Stimulated activated naive CD8-positive, alpha-beta T cell treated with anti-CD3 and anti-CD28 coated beads, Interleukin-15, amount 100 ng/mL, for 72 hours (primary cell): ENCODE measurements around the gene CDKAL1.

Experiments
- ATAC-seq: fragments of 150-1000 bp; cut with Tn5 transposase; 2 replicates; pipeline ENCODE4 v1.10.0; 2021; ENCODE audit warnings: mild to moderate bottlenecking, moderate library complexity
- DNase-seq, 2 donors: peaks; one replicate each; pipeline ENCODE4 v3.0.0; 2021 to 2022
- H3K27ac Mint-ChIP-seq, 2 donors: one replicate each; pipeline ENCODE4 v1.8.0; 2022; ENCODE audit warnings: mild to moderate bottlenecking in 2 of 2, mixed read lengths in 2 of 2, moderate library complexity in 2 of 2
- H3K27me3 Mint-ChIP-seq: one replicate; pipeline ENCODE4 v1.8.0; 2022; ENCODE audit warnings: mixed read lengths
- H3K4me1 Mint-ChIP-seq: one replicate; pipeline ENCODE4 v1.8.0; 2022; ENCODE audit warnings: mild to moderate bottlenecking, mixed read lengths
- H3K4me3 Mint-ChIP-seq, 2 donors: one replicate each; pipeline ENCODE4 v1.8.0; 2022; ENCODE audit warnings: mild to moderate bottlenecking in 2 of 2, mixed read lengths in 2 of 2, moderate library complexity in 1 of 2
- H3K9me3 Mint-ChIP-seq, 2 donors: one replicate each; pipeline ENCODE4 v1.8.0; 2022; ENCODE audit warnings: mixed read lengths in 2 of 2

CDKAL1 gene

GRCh38 chr6:20997143-20997769, 463.0 kb downstream of the CDKAL1 start:
- ATAC-seq = no peak
- H3K27ac Mint-ChIP-seq = no peak overlapping the region
- DNase-seq = no peak
- H3K4me1 Mint-ChIP-seq = no peaks in the 10 kb centered on the region
- H3K27me3 Mint-ChIP-seq = no peaks in the 10 kb centered on the region
- H3K9me3 Mint-ChIP-seq = peaks cover 0 to 4% of the 10 kb centered on the region in 2 donors
- H3K4me3 Mint-ChIP-seq = no peak overlapping the region

DNA sequence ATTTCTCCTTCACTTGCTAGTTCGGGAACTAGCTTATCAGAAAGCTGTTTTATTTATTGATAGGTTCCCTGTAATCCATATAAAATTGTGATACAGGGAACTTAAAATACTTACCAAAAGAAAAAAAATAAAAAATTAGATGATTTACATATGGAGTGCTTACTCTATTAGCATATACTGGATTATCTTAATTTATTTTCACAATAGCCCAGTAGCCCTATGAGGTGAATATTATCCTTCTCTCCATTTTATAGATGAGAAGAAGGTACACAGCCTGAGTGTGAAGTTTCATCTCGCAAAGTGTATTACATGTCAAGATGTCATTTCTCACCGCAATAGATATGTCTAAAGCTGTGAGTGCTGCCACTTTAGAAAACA, 463.5 kb downstream of the CDKAL1 start:
- Mint-ChIP-seq H3K4me3 (no peak overlapping the region), H3K27me3 (no peaks in the 10 kb centered on the region), H3K27ac (no peak overlapping the region), H3K4me1 (no peaks in the 10 kb centered on the region), H3K9me3 (peaks cover 0 to 4% of the 10 kb centered on the region in 2 donors)
- DNase-seq = no peak
- no peak for ATAC-seq

DNA sequence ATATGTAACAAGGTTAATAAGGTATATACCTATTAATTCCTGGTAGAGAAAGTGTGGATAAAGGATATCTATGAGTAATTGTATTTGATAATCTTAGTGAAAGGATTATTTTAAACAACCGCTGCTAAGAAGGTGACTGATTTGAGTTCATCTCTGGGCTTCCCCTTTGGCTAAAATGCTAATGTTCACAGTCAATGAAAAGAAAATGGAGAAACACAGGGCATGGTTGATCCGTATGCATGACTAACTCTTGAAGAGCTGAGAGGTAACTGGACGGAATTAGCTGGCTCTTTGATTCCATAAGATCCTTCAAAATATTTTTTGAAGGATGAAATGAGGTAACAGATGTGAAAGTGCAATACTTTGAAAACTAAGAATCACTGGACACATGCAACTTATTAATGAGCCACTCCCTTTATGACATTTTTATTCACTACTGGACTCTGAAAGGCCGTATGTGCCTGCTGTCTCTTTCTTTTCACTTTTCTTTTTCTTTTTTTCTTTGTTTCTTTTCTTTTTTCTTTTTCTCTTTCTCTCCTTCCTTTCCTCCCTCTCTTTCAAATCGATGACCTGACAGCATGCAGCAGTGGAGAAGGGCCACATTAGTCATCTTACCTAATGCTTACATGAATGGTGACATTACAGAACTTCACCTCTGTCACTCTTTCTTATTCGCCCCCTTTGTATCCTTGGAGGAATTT, 464.6 kb downstream of the CDKAL1 start:
- ATAC-seq (no peak), DNase-seq (no peak)
- H3K27me3 Mint-ChIP-seq = no peaks in the 10 kb centered on the region
- no peak overlapping the region for H3K27ac Mint-ChIP-seq
- peaks cover 0 to 4% of the 10 kb centered on the region in 2 donors for H3K9me3 Mint-ChIP-seq
- H3K4me3 Mint-ChIP-seq = no peak overlapping the region
- H3K4me1 Mint-ChIP-seq = peaks cover 4% of the 10 kb centered on the region

DNA sequence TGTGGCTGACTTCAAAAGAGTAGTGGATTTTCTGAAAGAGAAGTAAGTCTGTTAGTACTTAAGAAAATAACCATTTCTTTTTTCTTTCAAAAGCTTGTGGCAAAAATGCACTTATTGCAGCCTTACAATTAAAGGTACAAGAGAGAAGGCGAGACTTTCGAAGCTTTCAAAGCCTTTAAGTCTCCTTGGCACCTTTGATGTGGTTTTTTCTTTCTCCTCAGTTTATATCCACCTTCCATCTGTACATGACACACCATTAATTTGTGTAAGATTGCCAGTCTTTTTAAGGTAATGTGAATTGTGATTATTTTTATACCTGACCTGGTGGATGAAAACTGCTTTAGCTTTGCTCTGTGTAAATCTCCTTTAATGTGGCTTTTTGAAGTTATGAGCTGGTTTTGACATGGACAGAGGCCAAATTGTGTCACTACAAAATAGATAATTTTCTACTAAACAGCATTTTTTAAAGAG, 466.1 kb downstream of the CDKAL1 start:
- DNase-seq (no peak), ATAC-seq (no peak)
- Mint-ChIP-seq H3K27ac (no peak overlapping the region), H3K27me3 (no peaks in the 10 kb centered on the region), H3K4me1 (peaks cover 6% of the 10 kb centered on the region), H3K4me3 (no peak overlapping the region), H3K9me3 (no peaks in the 10 kb centered on the region)

DNA sequence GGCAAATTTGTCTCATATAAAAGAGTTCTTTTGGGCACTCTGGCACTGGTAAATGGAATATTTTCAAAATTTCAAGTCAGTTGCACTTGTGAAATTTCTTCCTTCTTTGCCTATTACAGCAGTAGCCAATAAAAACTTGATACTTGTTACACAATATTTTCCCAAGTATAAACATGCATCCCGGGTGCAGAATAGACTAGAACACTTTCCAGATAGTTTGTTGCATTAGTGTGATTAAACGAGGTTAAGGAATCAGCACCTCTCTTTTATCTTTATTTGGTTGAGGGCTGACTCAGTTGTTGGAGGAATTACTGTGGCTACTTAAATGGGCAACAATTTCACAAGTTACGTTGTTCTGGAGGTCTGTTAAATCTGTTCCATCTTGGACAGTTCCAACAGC, 467.5 kb downstream of the CDKAL1 start:
- no peaks in the 10 kb centered on the region for H3K9me3 Mint-ChIP-seq
- DNase-seq (no peak), ATAC-seq (no peak)
- no peak overlapping the region for H3K27ac Mint-ChIP-seq
- H3K4me3 Mint-ChIP-seq = no peak overlapping the region
- H3K27me3 Mint-ChIP-seq = no peaks in the 10 kb centered on the region
- peaks cover 6% of the 10 kb centered on the region for H3K4me1 Mint-ChIP-seq

DNA sequence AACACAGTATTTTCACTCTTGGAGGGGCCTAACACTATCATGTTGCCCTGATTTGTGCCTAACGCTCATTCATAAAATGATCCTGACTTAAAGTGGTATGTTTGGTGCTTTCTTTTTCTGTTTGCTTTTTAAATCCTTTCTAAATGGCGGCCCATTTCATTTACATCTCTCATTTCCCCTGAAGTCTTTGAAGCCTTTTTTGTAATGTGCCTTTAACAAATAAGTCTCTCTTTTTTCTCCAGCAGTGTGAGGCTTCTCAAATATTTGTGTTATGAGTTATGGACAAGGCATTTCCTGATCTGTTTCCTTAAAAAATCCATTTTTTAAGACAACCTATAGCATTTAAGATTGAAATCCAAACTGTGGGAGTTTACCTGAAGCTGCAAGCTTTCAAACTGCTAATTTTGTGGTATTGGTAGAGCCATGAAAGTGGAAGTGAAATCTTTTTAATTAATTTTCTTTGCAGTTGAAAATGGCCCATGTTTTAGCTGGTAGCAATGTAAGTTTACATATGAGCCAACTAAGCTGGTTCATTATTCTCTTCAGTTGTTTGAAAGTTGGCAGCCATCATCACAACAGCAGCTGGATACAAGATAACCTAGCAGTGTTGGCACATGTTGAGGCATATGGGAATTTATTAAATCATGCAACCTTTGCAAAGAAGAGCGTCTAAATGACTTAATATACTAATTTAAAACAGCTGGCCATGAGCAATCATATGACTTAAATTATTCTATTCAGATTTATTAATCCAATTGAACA, 469.7 kb downstream of the CDKAL1 start:
- DNase-seq (no peak), ATAC-seq (no peak)
- Mint-ChIP-seq H3K9me3 (peaks cover 0 to 11% of the 10 kb centered on the region in 2 donors), H3K27me3 (no peaks in the 10 kb centered on the region), H3K4me1 (peaks cover 6% of the 10 kb centered on the region), H3K27ac (no peak overlapping the region), H3K4me3 (no peak overlapping the region)

GRCh38 chr6:21005816-21006570, 471.7 kb downstream of the CDKAL1 start:
- peaks cover 0 to 15% of the 10 kb centered on the region in 2 donors for H3K9me3 Mint-ChIP-seq

DNA sequence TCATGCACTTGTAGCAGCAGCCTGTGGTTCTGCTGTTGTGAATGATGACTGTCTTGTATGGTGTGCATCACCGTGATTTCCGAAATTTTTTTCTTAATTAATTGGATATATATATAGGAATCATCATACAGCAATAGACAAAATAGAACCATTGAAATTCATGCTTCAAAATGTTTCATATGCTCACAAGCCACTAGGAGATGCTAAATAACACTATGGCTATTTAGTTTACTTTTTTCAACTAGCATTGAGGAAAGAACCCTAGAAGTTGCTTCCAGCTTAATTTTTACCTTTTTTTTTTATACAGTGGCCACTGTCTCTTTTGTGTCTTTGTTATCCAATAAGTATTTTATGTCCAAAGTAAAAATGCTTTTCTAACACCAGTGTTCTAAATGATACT, 485.4 kb downstream of the CDKAL1 start:
- DNase-seq (no peak), ATAC-seq (no peak)
- Mint-ChIP-seq H3K4me3 (no peak overlapping the region), H3K9me3 (peaks cover 0 to 13% of the 10 kb centered on the region in 2 donors), H3K4me1 (no peaks in the 10 kb centered on the region), H3K27ac (no peak overlapping the region), H3K27me3 (no peaks in the 10 kb centered on the region)

More at GRCh38 chr6:21005816-21006570, 471.7 kb downstream of the CDKAL1 start:
- Mint-ChIP-seq H3K4me3 (no peak overlapping the region), H3K4me1 (peaks cover 6% of the 10 kb centered on the region), H3K27ac (no peak overlapping the region), H3K27me3 (no peaks in the 10 kb centered on the region)
- ATAC-seq = no peak
- no peak for DNase-seq

GRCh38 chr6:21022343-21023107, 488.3 kb downstream of the CDKAL1 start:
- Mint-ChIP-seq H3K4me3 (no peak overlapping the region), H3K9me3 (peaks cover 10 to 11% of the 10 kb centered on the region in 2 donors), H3K4me1 (no peaks in the 10 kb centered on the region), H3K27me3 (no peaks in the 10 kb centered on the region), H3K27ac (peak overlapping the region in 1 of 2 donors; percentile 33)
- DNase-seq (no peak), ATAC-seq (no peak)

DNA sequence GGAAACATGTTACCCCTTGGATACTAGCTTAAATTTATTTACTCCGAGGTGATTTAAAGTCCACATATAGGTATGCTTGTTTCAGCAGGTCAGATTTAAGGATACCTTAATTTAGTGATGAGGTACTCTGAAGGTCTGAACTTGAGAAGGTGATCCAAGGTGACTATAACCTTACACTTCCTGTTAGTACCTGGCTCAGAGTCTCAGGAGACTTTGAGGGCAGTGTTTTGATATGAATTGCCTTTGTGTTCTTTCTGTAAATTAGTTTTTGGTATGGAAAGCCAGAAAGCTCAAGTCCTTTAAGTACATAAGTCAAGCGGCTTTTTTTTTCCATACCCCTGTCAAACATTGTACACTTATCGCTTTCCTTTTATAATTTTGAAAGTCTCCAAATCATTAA, 489.0 kb downstream of the CDKAL1 start:
- DNase-seq = no peak
- Mint-ChIP-seq H3K9me3 (peaks cover 11 to 13% of the 10 kb centered on the region in 2 donors), H3K4me3 (no peak overlapping the region), H3K27ac (no peak overlapping the region), H3K27me3 (no peaks in the 10 kb centered on the region), H3K4me1 (no peaks in the 10 kb centered on the region)
- no peak for ATAC-seq

- Mint-ChIP-seq H3K27ac (no peak overlapping the region), H3K9me3 (peaks cover 11 to 13% of the 10 kb centered on the region in 2 donors), H3K4me1 (no peaks in the 10 kb centered on the region), H3K4me3 (no peak overlapping the region), H3K27me3 (no peaks in the 10 kb centered on the region)
- DNase-seq (no peak), ATAC-seq (no peak)
Observed at GRCh38 chr6:21024616-21025015, 490.4 kb downstream of the CDKAL1 start.

GRCh38 chr6:21026576-21027273, 492.5 kb downstream of the CDKAL1 start:
- ATAC-seq (no peak), DNase-seq (no peak)
- no peaks in the 10 kb centered on the region for H3K27me3 Mint-ChIP-seq
- H3K4me1 Mint-ChIP-seq = no peaks in the 10 kb centered on the region
- peak overlapping the region in 1 of 2 donors; percentile 4 for H3K27ac Mint-ChIP-seq
- H3K9me3 Mint-ChIP-seq = peaks cover 11 to 13% of the 10 kb centered on the region in 2 donors
- no peak overlapping the region for H3K4me3 Mint-ChIP-seq

GRCh38 chr6:21027507-21027906, 493.2 kb downstream of the CDKAL1 start:
- Mint-ChIP-seq H3K27ac (no peak overlapping the region), H3K4me1 (no peaks in the 10 kb centered on the region), H3K4me3 (no peak overlapping the region), H3K9me3 (peaks cover 11 to 13% of the 10 kb centered on the region in 2 donors), H3K27me3 (no peaks in the 10 kb centered on the region)
- no peak for DNase-seq
- ATAC-seq = no peak

- no peaks in the 10 kb centered on the region for H3K4me1 Mint-ChIP-seq
- DNase-seq (no peak), ATAC-seq (no peak)
- H3K27ac Mint-ChIP-seq = no peak overlapping the region
- H3K27me3 Mint-ChIP-seq = no peaks in the 10 kb centered on the region
- no peak overlapping the region for H3K4me3 Mint-ChIP-seq
- peaks cover 8 to 13% of the 10 kb centered on the region in 2 donors for H3K9me3 Mint-ChIP-seq
Observed at GRCh38 chr6:21031182-21031581, 496.9 kb downstream of the CDKAL1 start.
